ENCODE results near the gene DMAC2L.

GRCh38 chr14:50318031-50318626 is 6.0 kb downstream of the DMAC2L start:
- peak; percentile 50 to 68 (median 54) for TF ChIP-seq CTCF (IDR thresholded peaks at IDR 0.05)
- TF ChIP-seq POLR2A (IDR thresholded peaks at IDR 0.05): no peak
